Measurements from ENCODE around the gene KCNIP4.

KCNIP4 gene

GRCh38 chr4:20883677-20884076 is 1064.9 kb downstream of the KCNIP4 start:
- POLR2A ChIA-PET (ENCODE audit: low non-redundant PET): no interaction called here

GRCh38 chr4:20883231-20883630 is 1065.3 kb downstream of the KCNIP4 start:
- no peak for TF ChIP-seq CTCF (conservative IDR thresholded peaks at IDR 0.05; ENCODE audit: low read depth)
- CTCF ChIA-PET: no interaction called here
- DNase-seq (ENCODE audit: low spot score): no peak
- POLR2A ChIA-PET (ENCODE audit: low non-redundant PET): no interaction called here
- no peak overlapping the region for H3K27ac ChIP-seq

More at GRCh38 chr4:20883677-20884076, 1064.9 kb downstream of the KCNIP4 start:
- no peak for TF ChIP-seq CTCF (conservative IDR thresholded peaks at IDR 0.05; ENCODE audit: low read depth)
- DNase-seq (ENCODE audit: low spot score): no peak
- H3K27ac ChIP-seq: no peak overlapping the region
- CTCF ChIA-PET: no interaction called here

GRCh38 chr4:20882500-20882899 is 1066.1 kb downstream of the KCNIP4 start:
- ChIA-PET CTCF (no interaction called here), POLR2A (ENCODE audit: low non-redundant PET) (no interaction called here)
- DNase-seq (ENCODE audit: low spot score): no peak
- H3K27ac ChIP-seq: no peak overlapping the region
- TF ChIP-seq CTCF (conservative IDR thresholded peaks at IDR 0.05; ENCODE audit: low read depth): no peak

GRCh38 chr4:20881658-20882057 is 1066.9 kb downstream of the KCNIP4 start:
- H3K27ac ChIP-seq: no peak overlapping the region
- ChIA-PET POLR2A (ENCODE audit: low non-redundant PET) (no interaction called here), CTCF (no interaction called here)
- no peak for DNase-seq (ENCODE audit: low spot score)
- no peak for TF ChIP-seq CTCF (conservative IDR thresholded peaks at IDR 0.05; ENCODE audit: low read depth)

- CTCF ChIA-PET: interaction anchor here (0.7 kb wide), 1 partner anchor 105 kb away, joined by 3 read pairs; no protein-coding TSS in a partner anchor
- no peak for TF ChIP-seq CTCF (conservative IDR thresholded peaks at IDR 0.05; ENCODE audit: low read depth)
- H3K27ac ChIP-seq: no peak overlapping the region
- no peak for DNase-seq (ENCODE audit: low spot score)
- POLR2A ChIA-PET (ENCODE audit: low non-redundant PET): no interaction called here
Measured at GRCh38 chr4:20878806-20879205, 1069.8 kb downstream of the KCNIP4 start.

- H3K27ac ChIP-seq: no peak overlapping the region
- DNase-seq (ENCODE audit: low spot score): no peak
- ChIA-PET CTCF (no interaction called here), POLR2A (ENCODE audit: low non-redundant PET) (no interaction called here)
- TF ChIP-seq CTCF (conservative IDR thresholded peaks at IDR 0.05; ENCODE audit: low read depth): no peak
Measured at GRCh38 chr4:20870436-20870835, 1078.1 kb downstream of the KCNIP4 start.

- TF ChIP-seq CTCF (conservative IDR thresholded peaks at IDR 0.05; ENCODE audit: low read depth): no peak
- POLR2A ChIA-PET (ENCODE audit: low non-redundant PET): no interaction called here
- H3K27ac ChIP-seq: no peak overlapping the region
- DNase-seq (ENCODE audit: low spot score): no peak
- CTCF ChIA-PET: no interaction called here
Measured at GRCh38 chr4:20868108-20868507, 1080.5 kb downstream of the KCNIP4 start.
